SKM-1 treated with dmso at 0.1 percent for 144 hours (cell line): ENCODE results near the gene ZNF532.
"Not testable (repeated sequence)": the region's sequence is repeated elsewhere in the genome, so short reads cannot be mapped to it uniquely, and the experiment has no call there.

Experiments
- DNase-seq: peaks from one replicate; lab custom pipeline; 2025; ENCODE audit not compliant: unreplicated experiment; lab: John Stamatoyannopoulos, UW

The ZNF532 gene

DNA sequence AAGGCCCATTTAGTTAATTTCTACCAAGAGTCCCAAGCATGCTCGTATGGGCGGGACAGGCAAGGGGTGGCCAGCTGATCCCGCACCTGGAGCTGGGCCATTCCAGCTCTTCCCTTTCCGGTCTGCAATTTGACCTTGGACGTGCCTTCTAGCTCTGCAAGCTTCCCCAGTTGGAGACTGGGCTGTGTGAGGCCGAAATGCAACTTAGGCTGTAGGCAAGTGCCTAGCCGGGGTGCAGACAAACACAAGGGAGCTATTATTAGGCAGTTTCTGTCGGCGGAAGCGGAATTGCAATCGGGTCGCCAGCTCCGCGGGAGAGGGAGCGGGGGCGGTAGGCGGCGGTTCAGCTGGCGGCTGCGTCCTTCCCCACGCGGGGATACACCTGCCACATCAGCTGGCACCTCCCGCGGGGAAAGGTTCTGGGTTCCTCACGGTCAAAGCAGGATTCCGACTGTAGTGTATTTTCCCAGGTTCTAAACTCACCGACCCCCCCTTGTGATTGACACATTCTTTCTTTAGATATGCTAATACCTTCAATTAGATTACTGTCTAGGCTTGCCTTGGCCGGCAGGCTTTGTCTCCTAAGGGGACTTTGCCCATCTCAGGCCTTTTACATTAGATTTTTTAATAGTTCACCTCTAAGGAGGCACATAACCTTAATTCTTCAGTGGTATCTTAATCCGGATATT lies 17.1 kb upstream of the ZNF532 start:
- DNase-seq, result no peak

DNA sequence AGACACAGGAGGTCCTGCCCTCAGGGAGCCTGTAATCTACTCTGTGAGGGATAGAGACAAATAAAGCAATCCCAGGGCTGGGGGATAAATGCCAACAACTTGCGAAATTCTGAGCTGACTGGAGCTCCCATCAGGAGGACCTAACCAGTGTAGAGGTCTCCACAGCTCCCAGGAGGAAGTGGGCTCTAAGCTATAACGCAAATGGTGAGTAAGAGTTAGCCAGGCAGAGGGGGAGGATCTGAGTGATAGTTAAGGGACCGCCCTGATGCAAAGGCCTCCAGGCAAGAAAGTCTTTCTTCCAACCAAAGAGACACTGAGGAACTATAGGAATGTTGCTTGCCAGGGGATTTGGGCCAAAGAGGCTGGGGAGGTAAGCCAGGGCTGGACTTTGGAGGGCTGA lies 16.0 kb upstream of the ZNF532 start:
- no peak for DNase-seq

DNA sequence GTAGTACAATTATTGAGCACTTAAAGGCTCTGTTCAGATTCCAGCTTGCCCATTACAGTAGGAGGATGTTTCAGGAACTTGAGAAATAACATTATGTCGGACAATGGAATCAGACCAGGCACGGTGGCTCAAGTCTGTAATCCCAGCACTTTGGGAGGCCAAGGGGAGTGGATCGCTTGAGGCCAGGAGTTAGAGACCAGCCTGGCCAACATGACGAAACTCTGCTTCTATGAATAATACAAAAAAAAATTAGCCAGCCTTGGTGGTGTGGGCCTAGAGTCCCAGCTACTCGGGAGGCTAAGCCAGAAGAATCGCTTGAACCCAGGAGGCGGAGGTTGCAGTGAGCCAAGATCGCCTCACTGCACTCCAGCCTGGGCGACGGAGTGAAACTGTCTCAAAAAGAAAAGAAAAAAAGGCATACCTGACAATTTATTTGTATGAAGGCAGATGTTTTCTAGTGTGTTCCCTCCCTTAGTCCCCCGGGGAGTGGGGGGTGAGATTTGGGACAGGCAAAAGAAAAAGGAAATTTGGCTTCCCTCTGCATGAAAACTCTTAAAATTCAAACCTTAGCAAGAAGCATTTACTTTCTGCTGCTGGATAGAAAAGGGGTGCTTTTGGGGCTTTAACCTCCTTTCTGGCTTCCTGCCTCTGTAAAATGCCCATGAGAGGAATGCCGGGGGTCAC lies 13.7 kb upstream of the ZNF532 start:
- DNase-seq, result no peak

DNA sequence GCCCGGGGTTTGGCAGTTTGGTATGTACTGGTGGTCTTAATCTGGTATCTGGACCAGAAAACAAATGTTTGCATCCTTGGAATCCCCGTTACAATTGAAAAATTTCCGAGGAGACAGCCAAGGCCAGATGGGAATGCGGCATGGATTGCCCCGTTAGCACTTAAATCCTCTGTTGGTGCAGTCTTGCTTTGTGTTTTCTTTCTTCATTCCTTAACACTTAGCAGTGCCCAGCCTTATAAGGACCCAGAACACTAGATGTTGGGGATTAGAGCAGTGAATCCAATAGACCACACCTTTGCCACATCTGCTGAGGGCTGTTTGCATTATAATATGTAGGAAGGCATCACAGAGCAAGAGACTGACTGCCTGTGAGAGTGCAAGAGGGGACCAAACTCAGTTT lies 12.8 kb upstream of the ZNF532 start:
- DNase-seq, result no peak

DNA sequence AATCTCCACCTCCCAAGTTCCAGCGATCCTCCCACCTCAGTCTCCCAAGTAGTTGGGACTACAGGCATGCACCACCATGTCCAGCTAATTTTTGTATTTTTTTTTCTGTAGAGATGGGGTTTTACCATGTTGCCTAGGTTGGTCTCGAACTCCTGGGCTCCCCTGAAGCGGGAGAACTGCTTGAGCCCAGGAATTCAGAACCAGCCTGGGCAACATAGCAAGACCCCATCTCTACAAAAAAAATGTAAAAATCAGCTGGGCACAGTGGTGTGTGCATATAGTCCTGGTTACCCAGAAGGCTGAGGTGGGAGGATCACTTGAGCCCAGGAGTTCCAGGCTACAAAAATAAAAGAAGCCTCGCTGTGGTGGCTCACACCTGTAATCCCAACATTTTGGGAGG lies 12.0 kb upstream of the ZNF532 start:
- no peak for DNase-seq

DNA sequence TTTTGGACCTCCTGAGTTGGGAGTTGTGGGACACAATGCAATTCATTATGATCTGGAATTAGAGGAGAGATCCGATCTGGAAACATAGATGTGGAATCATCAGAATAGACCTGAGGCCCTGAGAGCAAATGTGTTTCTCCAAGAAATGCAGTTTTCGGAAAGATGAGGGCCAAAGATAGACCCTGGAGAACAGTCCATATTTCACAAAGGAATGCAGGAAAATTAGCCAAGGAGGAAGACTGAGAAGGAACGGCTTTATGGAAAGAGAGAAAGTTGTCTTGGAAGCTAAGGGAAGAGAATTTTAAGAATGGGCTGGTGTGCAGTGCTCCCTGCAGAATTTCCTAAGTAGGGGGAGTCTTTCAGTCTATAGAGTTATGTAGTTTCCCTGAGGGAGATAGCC lies 11.1 kb upstream of the ZNF532 start:
- DNase-seq, result no peak

DNA sequence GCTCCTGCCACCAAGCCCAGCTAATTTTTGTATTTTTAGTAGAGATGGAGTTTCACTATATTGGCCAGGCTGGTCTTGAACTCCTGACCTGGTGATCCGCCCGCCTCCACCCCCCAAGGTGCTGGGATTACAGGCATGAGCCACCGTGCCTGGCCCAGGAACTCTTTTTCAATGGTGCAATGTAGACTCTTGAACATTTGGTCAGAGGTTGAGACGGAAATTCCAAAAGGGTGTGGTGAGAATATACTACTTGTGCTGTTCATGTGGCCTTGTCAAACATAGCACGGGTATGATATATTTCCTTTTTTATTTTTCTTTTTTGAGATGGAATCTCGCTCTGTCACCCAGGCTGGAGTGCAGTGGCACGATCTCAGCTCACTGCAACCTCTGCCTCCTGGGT lies 9.2 kb upstream of the ZNF532 start:
- not testable (repeated sequence) for DNase-seq

DNA sequence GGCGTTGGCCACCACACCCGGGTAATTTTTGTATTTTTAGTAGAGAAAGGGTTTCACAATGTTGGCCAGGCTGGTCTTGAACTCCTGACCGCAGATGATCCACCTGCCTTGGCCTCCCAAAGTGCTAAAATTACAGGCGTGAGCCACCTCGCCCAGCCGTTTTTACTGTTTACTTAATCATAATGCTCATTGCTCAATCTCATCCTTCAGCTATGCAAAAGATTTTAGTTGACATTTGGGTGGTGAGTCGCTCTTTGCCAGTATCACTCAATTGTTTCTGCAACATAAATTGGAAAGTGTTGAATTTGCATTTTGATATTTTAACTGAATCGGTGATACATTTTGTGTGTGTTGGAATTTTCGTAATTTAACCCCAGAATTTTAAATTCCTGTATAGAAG lies 7.8 kb upstream of the ZNF532 start:
- no peak for DNase-seq

DNA sequence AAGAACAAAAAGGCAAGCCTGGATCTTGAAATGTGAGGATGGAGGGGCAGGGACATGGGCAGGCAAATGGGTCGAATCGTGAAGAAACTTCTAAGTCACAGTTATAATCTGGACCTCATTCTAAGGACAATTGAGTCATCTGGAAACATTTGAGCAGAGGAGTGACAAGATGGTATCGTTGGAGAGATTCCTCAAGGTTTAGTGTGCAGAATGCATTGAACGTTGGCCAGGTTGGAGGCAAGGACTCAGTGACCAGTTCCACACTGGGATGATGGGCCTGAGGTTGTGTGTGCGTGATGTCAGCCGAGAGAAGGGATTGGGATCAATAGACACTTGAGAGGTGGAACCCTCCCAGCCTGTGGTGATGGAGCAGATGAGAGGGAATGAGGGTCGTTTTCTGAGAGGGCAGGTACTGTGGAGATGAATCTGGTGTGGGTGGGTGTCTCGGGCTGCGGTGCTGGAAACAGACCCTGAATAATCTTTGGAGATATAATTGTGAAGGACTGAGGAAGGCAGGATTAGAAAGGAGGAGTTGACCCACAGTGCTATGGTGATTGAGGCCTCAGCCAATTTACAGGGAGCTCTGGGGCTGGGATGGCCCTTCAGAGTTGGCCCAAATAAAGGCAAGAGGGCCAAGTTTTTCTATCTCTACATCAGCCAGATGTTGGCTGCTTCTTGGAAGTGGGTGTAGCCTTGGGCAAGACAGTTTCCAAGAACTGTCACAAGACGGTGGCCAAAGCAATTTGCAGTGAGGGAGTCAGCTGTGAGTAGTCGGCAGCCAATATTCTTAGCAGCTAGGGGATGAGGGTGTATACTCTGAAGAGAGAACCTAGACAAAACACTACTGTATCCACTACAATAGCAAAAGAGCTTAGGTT lies 5.8 kb upstream of the ZNF532 start:
- DNase-seq, result no peak

DNA sequence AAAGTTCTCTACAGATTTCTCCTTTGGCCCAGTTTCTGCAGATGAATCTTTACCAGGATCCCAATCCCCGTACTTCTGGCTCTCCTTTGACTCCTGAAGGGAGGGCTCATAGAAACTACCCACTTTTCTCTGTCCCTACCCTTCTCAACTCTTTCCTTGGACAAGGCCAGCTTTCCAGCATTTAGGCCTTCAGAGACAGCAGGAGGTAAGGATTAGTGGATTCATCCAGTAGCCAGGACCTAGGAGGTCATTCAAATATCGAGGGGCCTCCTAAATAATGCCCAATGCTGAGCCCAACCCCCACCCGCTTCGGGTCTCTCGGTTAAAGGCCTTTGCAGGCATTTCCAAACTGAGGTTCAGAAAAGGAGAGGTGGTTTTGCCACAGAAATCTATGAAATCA lies 4.8 kb upstream of the ZNF532 start:
- no peak for DNase-seq

DNA sequence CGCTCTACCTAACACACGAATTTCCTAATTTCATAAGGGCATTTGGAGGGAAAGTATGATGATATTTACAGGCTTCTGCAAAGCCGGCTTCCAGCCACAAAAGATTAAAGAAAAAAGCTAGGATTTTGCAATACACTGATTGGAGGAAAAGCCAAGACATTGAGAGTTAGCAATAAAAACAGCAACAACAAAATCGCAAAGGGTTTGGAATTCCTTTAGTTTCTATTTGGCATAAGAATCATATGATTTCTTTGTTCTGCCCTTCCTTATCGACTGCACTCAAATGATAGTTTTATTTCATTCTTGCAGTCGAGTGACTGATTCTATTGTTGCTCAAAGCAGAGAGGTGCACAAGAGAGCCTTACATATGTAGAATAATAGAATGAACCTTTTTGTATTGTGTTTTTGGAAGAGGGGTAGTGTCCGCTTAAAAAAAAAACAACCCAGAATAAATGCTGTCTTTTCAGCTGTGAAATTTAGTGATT lies 3.9 kb upstream of the ZNF532 start:
- DNase-seq, result no peak

DNA sequence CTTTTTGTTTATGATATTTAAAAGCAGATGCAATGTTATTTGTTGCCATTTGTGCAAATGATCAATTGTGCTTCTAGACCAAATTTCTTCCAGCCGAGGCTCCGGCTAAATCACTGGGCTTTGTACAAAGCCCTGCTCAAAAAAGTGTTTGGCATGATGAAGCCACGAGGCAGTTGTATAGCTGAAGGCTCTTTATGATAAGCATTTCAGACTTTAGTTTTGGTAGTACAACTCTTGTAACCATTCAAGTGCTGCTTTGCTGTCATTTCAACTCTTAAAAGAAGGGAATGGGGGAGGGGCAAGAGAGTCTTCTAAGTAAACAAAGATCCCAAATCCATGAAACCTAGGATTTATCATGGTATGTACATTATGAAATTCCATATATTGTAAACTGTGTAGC lies 3.3 kb upstream of the ZNF532 start:
- DNase-seq, result no peak

DNA sequence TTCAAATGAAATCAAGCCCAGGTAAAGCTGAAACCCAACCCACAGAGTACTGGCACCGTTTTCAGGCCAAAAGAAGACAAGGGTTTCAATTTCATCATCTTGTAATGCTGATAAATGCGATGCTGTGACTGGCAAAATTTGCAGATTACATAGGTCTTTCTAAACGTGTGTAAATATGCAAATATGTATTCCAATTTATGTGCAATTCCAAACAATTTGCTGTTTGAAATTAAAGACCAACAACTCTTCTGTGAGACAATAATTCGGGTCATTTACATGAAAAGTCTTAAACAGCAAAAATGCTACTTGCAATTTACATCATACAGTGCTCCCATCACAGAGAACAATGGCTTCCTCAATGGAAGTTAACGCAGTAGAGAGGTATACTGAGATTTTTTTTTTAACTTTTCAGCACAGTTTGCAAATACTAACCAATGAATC lies 2.8 kb upstream of the ZNF532 start:
- DNase-seq, result no peak

DNA sequence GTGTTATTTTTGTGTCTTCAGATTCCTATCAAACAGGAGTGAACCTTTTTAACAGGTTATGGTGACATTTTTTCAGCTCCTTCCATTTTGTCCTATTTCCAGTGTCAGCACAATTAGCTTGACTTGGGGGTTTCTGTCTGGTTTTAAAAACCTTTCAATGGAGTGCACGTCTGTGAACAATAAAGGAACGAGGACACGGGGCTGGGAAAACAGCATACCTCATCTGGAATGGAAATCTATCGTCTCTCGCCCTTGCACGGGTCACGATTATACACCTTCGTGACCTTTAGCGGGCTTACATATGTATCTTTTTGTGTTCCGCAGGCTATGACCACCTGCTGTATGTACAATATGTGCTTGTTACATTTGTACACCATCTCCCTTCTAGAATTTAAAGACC lies 2.3 kb upstream of the ZNF532 start:
- no peak for DNase-seq

DNA sequence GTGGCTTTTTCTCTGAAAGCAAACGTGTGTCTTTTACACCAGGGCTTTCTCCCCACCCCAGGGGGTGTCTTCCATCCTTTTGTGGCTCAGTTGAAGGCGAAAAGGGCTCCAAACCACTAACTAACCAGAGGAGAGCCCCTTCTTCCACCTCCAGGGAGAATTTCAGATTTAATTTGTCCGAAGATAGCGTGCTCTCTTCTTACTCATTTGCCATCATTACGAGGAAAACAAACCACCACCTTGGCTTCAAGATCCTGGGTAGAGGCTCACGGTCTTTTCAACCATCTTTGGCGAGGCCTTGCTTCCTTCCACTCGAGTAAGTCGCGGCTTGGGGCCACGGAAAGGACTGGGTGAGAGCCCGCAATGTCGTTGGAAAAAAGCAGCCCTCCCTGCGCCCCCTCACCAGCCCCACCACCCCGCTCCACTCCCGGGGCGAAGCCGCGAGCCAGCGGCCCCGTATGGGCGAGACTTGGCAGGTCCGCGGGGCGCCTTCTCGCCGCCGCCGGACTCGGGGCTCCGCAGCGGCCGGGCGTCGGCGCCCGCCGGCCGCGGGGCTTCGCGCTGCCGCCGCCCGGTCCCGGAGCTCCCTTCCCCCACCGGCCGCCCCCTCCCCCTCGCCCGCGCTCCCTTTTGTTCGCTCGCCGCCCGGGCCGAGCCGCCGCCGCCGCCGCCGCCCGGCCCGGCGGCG lies 1.7 kb upstream of the ZNF532 start:
- no peak for DNase-seq

DNA sequence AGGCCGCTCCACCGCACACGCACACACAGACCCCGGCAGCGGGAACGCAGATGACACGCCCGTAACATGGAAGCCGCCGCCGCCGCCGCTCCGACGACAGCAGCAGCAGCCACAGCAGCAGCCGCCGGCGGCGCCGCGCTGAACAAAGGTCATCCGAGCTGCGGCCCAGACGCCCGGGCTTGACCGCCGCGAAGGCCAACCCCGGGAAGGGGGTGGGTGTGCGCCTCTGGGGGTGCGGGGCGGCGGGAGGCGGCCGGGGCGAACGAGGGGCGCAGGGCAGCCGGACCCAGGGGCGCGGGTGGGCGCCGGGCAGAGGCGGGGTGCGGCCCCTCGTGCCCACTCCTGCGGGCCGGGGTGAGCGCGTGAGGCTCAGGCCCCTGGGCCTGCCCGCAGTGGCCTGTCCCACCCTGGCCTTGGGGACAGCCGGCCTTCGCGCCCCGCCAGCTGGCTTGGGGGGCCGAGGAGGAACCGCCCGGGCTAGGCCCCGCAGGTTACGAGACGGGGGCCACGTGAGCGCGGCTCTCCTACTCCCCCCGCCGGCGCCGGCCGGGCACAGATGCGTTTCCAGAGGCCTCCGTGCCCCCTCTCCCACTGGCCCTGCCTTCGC lies 1.0 kb upstream of the ZNF532 start:
- DNase-seq, result no peak

DNA sequence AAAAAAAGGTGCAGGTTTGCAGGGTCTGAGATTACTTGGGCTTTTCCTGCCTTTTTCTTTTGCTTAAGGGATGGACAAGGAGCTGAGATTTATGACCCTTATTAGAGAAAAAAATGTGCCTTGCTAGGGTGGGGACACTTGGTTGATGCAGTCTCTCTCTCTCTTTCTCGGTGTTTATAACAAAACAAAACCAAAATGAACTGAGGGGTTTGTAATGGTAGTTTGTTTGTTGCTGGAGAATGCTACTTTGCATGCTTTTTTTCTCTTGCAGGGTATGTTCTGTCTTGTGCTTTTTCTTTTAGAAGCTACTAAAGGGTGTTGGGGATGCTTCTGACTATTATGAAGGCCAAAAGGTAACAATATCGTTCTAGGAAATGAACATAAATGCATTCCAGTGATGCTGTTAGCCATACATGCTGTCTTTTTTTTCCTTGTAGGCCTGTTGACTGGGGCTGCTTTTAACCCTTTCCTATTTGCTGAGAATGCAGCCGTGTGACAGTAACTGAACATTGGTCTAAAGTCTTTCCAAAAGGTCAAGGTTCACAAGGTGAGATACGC lies 435 bp downstream of the ZNF532 start:
- no peak for DNase-seq

DNA sequence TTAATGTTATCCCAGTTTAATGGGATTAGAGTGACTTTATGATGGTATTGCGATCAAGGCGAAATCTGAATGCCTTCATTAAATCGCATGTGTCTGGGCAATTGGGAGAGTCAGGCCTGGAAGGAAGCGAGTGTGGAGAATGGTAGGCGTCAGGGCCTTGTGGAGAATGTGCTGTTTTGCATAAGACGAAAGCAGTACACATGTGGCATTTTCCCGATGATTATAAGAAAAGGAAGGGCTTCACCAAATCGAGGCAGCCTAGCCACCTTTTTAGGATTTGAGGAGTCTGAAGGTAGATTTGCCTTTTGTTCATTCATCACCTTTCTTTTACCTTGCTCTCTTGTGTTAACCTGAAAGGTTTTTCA lies 1.0 kb downstream of the ZNF532 start:
- no peak for DNase-seq

DNA sequence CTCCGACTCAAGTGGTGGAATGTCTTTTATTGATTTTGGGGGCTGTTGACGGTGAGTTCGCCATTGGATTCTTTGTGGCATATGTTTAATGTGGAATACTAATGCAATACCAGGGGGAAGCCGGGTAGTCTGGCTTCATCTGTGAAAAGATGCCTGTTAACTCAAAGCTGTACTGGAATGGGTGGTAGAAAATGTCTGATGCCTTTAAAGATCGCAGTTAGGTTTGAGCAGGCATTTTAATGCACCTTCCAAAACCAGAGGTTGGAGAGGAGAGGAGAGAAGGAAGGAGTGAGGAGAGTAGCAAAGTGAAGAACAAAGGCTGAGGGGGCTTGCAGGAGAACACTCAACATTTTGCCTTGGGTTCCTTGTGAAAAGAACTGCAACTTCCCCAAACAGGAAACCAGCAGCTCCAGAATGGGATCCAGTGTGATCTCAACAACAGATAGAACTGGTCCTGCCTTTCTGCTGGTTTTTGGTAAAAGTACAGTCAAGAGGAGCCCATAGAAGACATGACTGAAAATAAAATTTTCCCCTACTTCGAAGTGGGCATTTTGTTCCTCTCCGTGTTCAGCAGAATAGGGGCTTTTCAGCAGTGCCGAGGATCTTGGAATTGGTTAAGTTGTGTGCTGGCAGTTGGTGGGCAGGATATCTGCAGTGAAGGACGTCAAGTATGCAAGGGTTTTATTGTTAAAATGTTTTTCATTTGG lies 1.5 kb downstream of the ZNF532 start:
- DNase-seq, result no peak

DNA sequence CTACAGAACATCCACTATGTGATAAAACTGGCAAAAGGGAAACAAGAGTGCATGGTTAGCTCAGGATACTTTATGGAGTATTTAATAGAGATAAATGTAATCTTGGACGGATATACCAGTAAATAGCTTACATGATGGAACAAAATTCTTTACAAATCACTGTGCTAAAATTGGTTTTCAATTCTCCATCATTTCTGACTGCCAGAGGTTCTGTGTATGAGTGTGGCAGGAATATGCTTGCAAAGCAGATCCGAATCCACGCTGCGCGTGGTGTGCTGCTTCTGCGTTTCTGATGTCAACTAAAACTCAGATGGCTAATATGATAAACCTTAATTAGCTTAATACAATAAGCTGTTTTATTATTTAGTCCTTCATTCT lies 2.1 kb downstream of the ZNF532 start:
- DNase-seq, result no peak
